Astrocyte of the cerebellum (primary cell): Measurements from ENCODE around the gene KCNJ9.
A peak's percentile ranks its signal among the peaks of the same experiment; 100 is the strongest.

Source experiments
- DNase-seq: peaks from one replicate; pipeline ENCODE4 v3.0.0-alpha.2; 2011; ENCODE audit warnings: low read depth
- H3K4me3 ChIP-seq: 2 replicates; pipeline ENCODE4 v1.5.1; 2011; ENCODE audit warnings: mild to moderate bottlenecking, low read depth, low read length, moderate library complexity
- CTCF ChIP-seq: IDR thresholded peaks from 2 replicates; pipeline ENCODE4 v1.5.1; 2012; ENCODE audit warnings: low read length, low read depth, moderate library complexity, mild to moderate bottlenecking; ENCODE audit errors: missing control alignments
- in situ Hi-C: cut with HindIII; loops from 2 replicates; pipeline ENCODE4 v1.10.0; 2017; ENCODE audit warnings: low sequenced_read_pairs

Gene KCNJ9

GRCh38 chr1:160053548-160054365 lies 27.6 kb upstream of the KCNJ9 start:
- no peak for TF ChIP-seq CTCF
- no peak for DNase-seq
- no peak overlapping the region for H3K4me3 ChIP-seq
- in situ Hi-C loops, result no loop called here

DNA sequence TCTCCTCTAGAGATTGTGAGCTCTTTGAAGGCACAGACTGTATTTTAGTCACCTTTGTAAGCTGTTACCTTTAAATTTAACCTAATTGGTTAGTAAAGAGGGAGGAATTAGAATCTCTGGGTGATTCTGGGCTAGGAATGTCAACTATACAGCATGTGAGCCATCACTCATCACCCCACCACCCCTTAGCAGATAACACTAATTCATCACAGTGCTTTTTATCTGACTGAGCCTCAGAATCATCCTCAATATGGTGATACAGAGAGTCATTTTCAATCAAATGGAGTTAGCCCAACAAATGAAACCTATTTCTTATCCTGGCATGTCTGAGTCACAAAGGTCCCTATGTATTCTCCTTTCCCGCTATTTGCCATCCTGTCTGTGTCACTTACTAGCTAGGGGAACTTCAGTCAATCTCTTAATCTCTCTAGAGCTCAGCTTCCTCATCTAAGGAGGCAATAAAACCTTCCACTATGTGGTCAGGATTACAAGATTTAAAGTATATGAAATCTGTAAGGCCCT lies 24.6 kb upstream of the KCNJ9 start:
- no peak for DNase-seq
- no peak for TF ChIP-seq CTCF
- in situ Hi-C loops, result no loop called here
- no peak overlapping the region for H3K4me3 ChIP-seq

- TF ChIP-seq CTCF, result peak; percentile 50
- in situ Hi-C loops, result no loop called here
- no peak for DNase-seq
- H3K4me3 ChIP-seq, result no peak overlapping the region
These were observed 23.3 kb upstream of the KCNJ9 start for GRCh38 chr1:160058087-160058486.

DNA sequence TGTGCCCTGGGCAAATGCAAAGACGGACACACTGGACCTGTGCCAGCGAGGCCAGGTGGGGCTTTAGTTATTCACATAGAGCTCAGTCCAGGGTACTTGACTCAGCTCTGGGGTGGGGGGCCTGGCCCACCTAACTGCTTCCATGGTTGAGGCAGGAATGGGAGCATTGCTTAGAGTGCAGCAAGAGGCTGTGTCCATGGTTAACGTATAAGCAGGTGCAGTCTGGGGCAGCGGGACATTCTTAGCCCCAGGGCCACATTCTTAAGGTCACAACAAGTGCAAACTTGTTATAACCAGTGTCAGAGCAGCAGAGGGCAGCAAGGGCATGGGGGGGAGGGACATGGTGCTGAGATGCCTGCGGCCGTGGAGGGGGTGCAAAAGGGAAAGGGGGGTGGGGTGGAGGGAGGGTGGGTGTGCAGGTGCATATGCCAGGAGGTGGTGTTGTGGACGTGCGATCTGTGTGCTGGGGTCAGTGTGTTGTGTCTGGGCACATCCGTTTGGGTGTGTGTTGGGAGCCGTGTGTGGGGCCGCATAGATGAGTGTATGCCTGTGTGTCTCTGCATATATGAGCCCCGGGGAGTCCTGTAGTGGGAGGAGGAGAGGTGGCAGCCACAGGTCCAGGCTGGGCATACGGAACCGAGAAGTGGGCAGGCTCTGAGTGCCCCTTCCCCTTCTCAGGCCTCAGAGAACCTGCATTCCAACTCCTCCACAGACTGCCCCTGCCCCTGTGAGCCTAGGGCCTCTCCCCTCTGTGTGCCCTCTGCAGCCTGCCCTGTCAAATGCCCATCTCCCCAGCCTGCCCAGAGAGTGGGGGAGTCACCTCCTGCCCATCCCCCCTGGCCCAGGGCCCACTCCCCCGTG lies 19.7 kb upstream of the KCNJ9 start:
- in situ Hi-C loops, result no loop called here
- no peak for DNase-seq
- no peak overlapping the region for H3K4me3 ChIP-seq
- no peak for TF ChIP-seq CTCF

GRCh38 chr1:160062230-160062532 lies 19.2 kb upstream of the KCNJ9 start:
- H3K4me3 ChIP-seq, result no peak overlapping the region
- TF ChIP-seq CTCF, result no peak
- DNase-seq, result no peak
- in situ Hi-C loops, result no loop called here

DNA sequence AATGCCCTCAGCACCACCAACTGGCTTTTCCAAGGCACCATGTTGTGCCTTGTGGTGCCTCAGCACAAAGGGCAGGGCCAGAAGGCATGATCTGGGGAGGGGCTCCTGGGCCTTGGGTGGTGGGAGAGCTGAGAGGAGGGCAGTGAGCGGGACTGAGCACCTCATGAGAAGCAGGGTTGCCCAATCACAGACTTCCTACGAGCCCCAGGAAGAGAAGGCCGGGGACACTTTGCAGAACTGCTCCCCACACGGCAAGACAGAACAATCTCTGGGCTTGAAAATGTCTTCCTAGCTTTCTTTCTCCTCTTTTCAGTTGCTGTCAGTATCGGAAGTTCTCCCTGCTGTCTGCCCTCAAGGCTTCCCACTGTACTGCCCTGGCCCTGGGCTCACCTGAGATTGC lies 18.2 kb upstream of the KCNJ9 start:
- H3K4me3 ChIP-seq, result no peak overlapping the region
- in situ Hi-C loops, result no loop called here
- DNase-seq, result no peak
- no peak for TF ChIP-seq CTCF
